ENCODE results near the gene GNG8. TPM values are rescaled to one million over a fixed set of nuclear protein-coding genes. Genes with fewer than 3 reads are reported as not detected.

GNG8 gene
- total and polyA plus RNA-seq, 12 donors = 1.9 to 5.9 TPM; not detected in 10

- intact Hi-C loops (cut with DNase I) = no loop called here
- Histone ChIP-seq H3K27me3 (no peaks in the 10 kb centered on the region), H3K27ac (peak overlapping the region in 9 of 10 donors; percentile 41 to 79 (median 69)), H3K9me3 (no peaks in the 10 kb centered on the region), H3K4me3 (peak overlapping the region in 1 of 10 donors; percentile 39), H3K4me1 (peaks cover 21 to 79% (median 71%) of the 10 kb centered on the region in 9 donors), H3K36me3 (no peaks in the 10 kb centered on the region)
- no peak for DNase-seq
- no peak for TF ChIP-seq CTCF (IDR thresholded peaks at IDR 0.05)
- ATAC-seq = no peak
- WGBS, 2 donors = 90 to 93% methylated on average over 3 of the region's 3 CpGs
Measured at GRCh38 chr19:46620267-46620666, 15.7 kb downstream of the GNG8 start.

- TF ChIP-seq CTCF (IDR thresholded peaks at IDR 0.05) = no peak
- H3K4me1 ChIP-seq = peaks cover 21 to 76% (median 65%) of the 10 kb centered on the region in 9 donors
- no peak for DNase-seq
- no peak overlapping the region for H3K4me3 ChIP-seq
- H3K36me3 ChIP-seq = no peaks in the 10 kb centered on the region
- no peaks in the 10 kb centered on the region for H3K9me3 ChIP-seq
- H3K27ac ChIP-seq = peak overlapping the region in 8 of 10 donors; percentile 5 to 74 (median 46)
- H3K27me3 ChIP-seq = no peaks in the 10 kb centered on the region
- peak in 7 of 8 donors; percentile 11 to 43 (median 24) for ATAC-seq
- intact Hi-C loops (cut with DNase I) = loop anchor here in 1 of 10 donors (5.0 kb wide), 1 partner anchor 44 kb away; the partner anchor contains the start of gene DACT3
- WGBS, 2 donors = 35 to 48% methylated on average over 9 of the region's 9 CpGs
Measured at GRCh38 chr19:46618670-46619231, 17.3 kb downstream of the GNG8 start.

GRCh38 chr19:46617601-46618000 is 18.4 kb downstream of the GNG8 start:
- TF ChIP-seq CTCF (IDR thresholded peaks at IDR 0.05) = no peak
- H3K27ac ChIP-seq = peak overlapping the region in 4 of 10 donors; percentile 3 to 43 (median 24)
- no peak for DNase-seq
- H3K36me3 ChIP-seq = no peaks in the 10 kb centered on the region
- H3K4me3 ChIP-seq = no peak overlapping the region
- no peaks in the 10 kb centered on the region for H3K27me3 ChIP-seq
- WGBS, 2 donors = 87 to 90% methylated on average over 6 of the region's 6 CpGs
- intact Hi-C loops (cut with DNase I) = loop anchor here in 2 of 10 donors (1.0 to 5.0 kb wide), 2 partner anchors 44 to 45 kb away; partner anchors contain the start of gene DACT3 (in 2 of the 2)
- no peaks in the 10 kb centered on the region for H3K9me3 ChIP-seq
- ATAC-seq = no peak
- peaks cover 21 to 68% (median 61%) of the 10 kb centered on the region in 9 donors for H3K4me1 ChIP-seq

GRCh38 chr19:46616631-46617322 is 19.2 kb downstream of the GNG8 start:
- ATAC-seq (peak in 7 of 8 donors; percentile 32 to 64 (median 45)), DNase-seq (peak in 1 of 2 donors; percentile 71)
- Histone ChIP-seq H3K27ac (peak overlapping the region in 6 of 10 donors; percentile 11 to 53 (median 39)), H3K9me3 (no peaks in the 10 kb centered on the region), H3K4me1 (peaks cover 20 to 68% (median 52%) of the 10 kb centered on the region in 9 donors), H3K4me3 (no peak overlapping the region), H3K36me3 (no peaks in the 10 kb centered on the region), H3K27me3 (no peaks in the 10 kb centered on the region)
- 31 to 33% methylated on average over 17 of the region's 17 CpGs for WGBS, 2 donors
- peak in 7 of 9 donors; percentile 35 to 56 (median 45) for TF ChIP-seq CTCF (IDR thresholded peaks at IDR 0.05)
- intact Hi-C loops (cut with DNase I) = loop anchor here in 2 of 10 donors (1.0 to 5.0 kb wide), 2 partner anchors 45 to 46 kb away; partner anchors contain the start of gene DACT3 (in 2 of the 2)

Measured in heart right ventricle (tissue), 16 donors.